HG02884 (cell line): ENCODE measurements around the gene NCOA7.
"Not testable (repeated sequence)": the region's sequence is repeated elsewhere in the genome, so short reads cannot be mapped to it uniquely, and the experiment has no call there.

Source experiments
- ATAC-seq: cut with Tn5 transposase; IDR thresholded peaks from one replicate; pipeline ENCODE4 v1.9.1; 2021; ENCODE audit warnings: mild to moderate bottlenecking, moderate library complexity; ENCODE audit not compliant: unreplicated experiment

Gene NCOA7

DNA sequence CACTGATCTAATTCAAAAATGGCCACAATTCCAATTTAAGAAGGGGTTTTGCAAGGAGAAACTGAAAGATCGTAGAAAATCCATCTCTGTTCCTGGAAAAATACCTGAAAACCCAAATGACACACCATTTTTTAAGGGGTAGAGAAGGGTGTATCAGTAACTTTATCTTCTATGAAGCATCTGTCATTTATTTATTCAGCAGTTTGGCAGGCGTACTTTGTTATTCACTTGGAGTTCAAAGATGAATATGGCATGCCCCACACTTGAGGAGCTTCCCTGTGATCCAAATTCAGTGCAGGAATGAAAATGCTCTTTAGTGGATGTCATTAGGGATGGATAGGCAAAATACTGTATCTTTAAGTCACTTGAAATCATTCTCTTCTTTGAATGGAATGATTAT, 173.1 kb downstream of the NCOA7 start:
- no peak for ATAC-seq

DNA sequence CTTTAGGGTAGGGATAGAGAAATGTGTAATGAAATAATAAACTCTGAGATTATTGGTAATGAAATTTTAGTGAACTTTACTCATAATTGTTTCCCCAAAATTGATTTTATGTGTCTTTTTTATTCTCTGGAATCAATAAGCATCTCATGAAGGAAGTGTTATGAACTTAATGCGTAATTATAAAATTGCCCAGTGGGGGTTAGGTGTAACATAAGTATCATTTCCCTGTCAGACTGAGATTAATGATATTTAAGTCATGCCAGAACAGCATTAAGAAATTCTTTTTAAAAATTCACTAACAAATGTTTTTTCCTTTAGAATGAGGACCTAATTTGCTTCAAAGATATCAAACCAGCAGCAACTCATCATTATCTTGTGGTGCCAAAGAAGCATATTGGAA, 175.8 kb downstream of the NCOA7 start:
- ATAC-seq, result no peak

DNA sequence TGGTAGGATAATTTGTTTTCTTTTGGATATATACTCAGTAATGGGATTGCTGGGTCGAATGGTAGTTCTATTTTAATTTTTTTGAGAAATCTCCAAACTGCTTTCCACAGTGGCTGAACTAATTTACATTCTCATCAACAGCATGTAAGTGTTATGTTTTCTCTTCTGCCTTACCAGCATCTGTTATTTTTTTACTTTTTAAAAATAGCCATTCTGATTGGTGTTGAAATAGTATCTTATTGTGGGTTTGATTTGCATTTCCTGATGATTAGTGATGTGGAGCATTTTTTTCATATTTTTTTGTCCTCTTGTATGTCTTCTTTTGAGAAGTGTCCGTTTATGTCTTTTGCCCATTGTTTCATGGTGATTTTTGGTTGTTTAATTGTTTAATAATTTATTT, 177.7 kb downstream of the NCOA7 start:
- no peak for ATAC-seq

GRCh38 chr6:125970760-125971159, 180.0 kb downstream of the NCOA7 start:
- ATAC-seq, result no peak

DNA sequence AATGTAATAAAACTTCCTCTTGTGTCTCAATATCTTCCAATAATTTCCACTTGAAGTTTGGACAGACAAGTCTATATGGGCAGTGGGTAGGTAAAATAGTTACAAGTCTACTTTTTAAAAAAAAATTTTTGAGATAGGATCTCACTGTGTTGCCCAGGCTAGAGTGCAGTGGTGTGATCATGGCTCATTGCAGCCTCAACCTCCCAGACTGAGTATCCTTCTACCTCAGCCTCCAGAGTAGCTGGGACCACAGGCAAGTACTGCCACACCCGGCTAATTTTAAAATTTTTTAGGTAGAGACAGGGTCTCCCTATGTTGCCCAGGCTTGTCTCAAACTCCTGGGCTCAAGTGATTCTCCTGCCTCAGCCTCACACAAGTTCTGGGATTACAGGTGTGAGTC, 181.7 kb downstream of the NCOA7 start:
- ATAC-seq, result not testable (repeated sequence)

GRCh38 chr6:125974214-125974866, 183.6 kb downstream of the NCOA7 start:
- peak; percentile 67 for ATAC-seq

- no peak for ATAC-seq
Observed at GRCh38 chr6:125979101-125979500, 188.3 kb downstream of the NCOA7 start.
